ENCODE measurements around the gene CDADC1.

DNA sequence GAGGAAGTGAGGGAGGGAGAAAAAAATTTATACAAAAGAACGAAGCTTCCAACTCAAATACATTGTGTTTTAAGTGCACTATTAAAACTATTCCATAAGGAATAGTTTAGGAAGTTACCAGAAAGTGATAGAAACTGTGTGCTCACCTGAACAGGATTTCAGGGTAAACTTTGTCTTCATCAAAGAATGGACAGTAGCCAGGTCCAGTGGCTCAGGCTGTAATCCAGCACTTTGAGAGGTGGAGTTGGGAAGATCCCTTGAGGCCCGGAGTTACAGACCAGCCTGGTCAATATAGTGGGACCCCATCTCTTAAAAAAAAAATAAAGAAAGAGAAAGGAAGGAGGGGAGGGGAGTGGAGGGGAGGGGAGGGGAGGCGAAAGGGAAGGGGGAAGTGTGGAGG is 13.0 kb upstream of the CDADC1 start:
- TF ChIP-seq, protein P1, sequence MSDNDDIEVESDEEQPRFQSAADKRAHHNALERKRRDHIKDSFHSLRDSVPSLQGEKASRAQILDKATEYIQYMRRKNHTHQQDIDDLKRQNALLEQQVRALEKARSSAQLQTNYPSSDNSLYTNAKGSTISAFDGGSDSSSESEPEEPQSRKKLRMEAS (IDR thresholded peaks at IDR 0.05; ENCODE audit: low read depth): no peak
- TF ChIP-seq, protein P2, sequence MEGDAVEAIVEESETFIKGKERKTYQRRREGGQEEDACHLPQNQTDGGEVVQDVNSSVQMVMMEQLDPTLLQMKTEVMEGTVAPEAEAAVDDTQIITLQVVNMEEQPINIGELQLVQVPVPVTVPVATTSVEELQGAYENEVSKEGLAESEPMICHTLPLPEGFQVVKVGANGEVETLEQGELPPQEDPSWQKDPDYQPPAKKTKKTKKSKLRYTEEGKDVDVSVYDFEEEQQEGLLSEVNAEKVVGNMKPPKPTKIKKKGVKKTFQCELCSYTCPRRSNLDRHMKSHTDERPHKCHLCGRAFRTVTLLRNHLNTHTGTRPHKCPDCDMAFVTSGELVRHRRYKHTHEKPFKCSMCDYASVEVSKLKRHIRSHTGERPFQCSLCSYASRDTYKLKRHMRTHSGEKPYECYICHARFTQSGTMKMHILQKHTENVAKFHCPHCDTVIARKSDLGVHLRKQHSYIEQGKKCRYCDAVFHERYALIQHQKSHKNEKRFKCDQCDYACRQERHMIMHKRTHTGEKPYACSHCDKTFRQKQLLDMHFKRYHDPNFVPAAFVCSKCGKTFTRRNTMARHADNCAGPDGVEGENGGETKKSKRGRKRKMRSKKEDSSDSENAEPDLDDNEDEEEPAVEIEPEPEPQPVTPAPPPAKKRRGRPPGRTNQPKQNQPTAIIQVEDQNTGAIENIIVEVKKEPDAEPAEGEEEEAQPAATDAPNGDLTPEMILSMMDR (IDR thresholded peaks at IDR 0.05): no peak
- no peak for TF ChIP-seq JUND (IDR thresholded peaks at IDR 0.05)
- TF ChIP-seq RCOR1 (IDR thresholded peaks at IDR 0.05; ENCODE audit: low read length): no peak
- no peak for TF ChIP-seq EP300 (IDR thresholded peaks at IDR 0.05; ENCODE audit: borderline replicate concordance in 1 of 2, low read depth in 1 of 2, low read length in 1 of 2)
- TF ChIP-seq, protein P3, sequence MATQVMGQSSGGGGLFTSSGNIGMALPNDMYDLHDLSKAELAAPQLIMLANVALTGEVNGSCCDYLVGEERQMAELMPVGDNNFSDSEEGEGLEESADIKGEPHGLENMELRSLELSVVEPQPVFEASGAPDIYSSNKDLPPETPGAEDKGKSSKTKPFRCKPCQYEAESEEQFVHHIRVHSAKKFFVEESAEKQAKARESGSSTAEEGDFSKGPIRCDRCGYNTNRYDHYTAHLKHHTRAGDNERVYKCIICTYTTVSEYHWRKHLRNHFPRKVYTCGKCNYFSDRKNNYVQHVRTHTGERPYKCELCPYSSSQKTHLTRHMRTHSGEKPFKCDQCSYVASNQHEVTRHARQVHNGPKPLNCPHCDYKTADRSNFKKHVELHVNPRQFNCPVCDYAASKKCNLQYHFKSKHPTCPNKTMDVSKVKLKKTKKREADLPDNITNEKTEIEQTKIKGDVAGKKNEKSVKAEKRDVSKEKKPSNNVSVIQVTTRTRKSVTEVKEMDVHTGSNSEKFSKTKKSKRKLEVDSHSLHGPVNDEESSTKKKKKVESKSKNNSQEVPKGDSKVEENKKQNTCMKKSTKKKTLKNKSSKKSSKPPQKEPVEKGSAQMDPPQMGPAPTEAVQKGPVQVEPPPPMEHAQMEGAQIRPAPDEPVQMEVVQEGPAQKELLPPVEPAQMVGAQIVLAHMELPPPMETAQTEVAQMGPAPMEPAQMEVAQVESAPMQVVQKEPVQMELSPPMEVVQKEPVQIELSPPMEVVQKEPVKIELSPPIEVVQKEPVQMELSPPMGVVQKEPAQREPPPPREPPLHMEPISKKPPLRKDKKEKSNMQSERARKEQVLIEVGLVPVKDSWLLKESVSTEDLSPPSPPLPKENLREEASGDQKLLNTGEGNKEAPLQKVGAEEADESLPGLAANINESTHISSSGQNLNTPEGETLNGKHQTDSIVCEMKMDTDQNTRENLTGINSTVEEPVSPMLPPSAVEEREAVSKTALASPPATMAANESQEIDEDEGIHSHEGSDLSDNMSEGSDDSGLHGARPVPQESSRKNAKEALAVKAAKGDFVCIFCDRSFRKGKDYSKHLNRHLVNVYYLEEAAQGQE (IDR thresholded peaks at IDR 0.05; ENCODE audit: low read depth, low read length): no peak
- TF ChIP-seq FOXJ3 (CRISPR knock-in tag; IDR thresholded peaks at IDR 0.05): no peak
- no peak for TF ChIP-seq NRF1 (IDR thresholded peaks at IDR 0.05; ENCODE audit: low read depth, low read length)
- TF ChIP-seq TAF1 (IDR thresholded peaks at IDR 0.05; ENCODE audit: borderline replicate concordance, low read depth, low read length): no peak
- TF ChIP-seq, protein P4, sequence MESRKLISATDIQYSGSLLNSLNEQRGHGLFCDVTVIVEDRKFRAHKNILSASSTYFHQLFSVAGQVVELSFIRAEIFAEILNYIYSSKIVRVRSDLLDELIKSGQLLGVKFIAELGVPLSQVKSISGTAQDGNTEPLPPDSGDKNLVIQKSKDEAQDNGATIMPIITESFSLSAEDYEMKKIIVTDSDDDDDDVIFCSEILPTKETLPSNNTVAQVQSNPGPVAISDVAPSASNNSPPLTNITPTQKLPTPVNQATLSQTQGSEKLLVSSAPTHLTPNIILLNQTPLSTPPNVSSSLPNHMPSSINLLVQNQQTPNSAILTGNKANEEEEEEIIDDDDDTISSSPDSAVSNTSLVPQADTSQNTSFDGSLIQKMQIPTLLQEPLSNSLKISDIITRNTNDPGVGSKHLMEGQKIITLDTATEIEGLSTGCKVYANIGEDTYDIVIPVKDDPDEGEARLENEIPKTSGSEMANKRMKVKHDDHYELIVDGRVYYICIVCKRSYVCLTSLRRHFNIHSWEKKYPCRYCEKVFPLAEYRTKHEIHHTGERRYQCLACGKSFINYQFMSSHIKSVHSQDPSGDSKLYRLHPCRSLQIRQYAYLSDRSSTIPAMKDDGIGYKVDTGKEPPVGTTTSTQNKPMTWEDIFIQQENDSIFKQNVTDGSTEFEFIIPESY (IDR thresholded peaks at IDR 0.05; ENCODE audit: borderline replicate concordance, low read depth): no peak
- no peak for TF ChIP-seq ELF1 (IDR thresholded peaks at IDR 0.05)
- no peak for TF ChIP-seq CHD2 (IDR thresholded peaks at IDR 0.05; ENCODE audit: low read length, partially characterized antibody)

Data from SK-N-SH (cell line).